ENCODE data around the gene CPN1.

GRCh38 chr10:100022403-100022802 lies 59.3 kb downstream of the CPN1 start:
- TF ChIP-seq EZH2phosphoT487 (IDR thresholded peaks at IDR 0.05; ENCODE audit: insufficient read depth, low read depth), result no peak
- TF ChIP-seq EZH2 (IDR thresholded peaks at IDR 0.05; ENCODE audit: insufficient read depth, poor library complexity, severe bottlenecking), result no peak
